Right atrium auricular region (tissue), 2 donors: ENCODE results near the gene BHLHE40. TPM values are rescaled to one million over a fixed set of nuclear protein-coding genes. Genes with fewer than 3 reads are reported as not detected.

ENCODE experiments used
- DNase-seq: peaks from one replicate; pipeline ENCODE4 v3.0.0-alpha.2; 2019; ENCODE audit warnings: low spot score
- H3K27ac ChIP-seq, 2 donors: fragments of 200-600 bp; sonication (generic); 1 replicate in 1 of 2; 2 replicates in 1 of 2; pipeline ENCODE4 v1.5.1; 2016 to 2019
- H3K27me3 ChIP-seq, 2 donors: fragments of 200-600 bp; sonication (generic); one replicate each; pipeline versions ENCODE4 v1.5.1 to v1.6.0; 2017 to 2019
- H3K36me3 ChIP-seq: fragments of 200-600 bp; sonication (generic); one replicate; pipeline ENCODE4 v1.5.1; 2016
- H3K4me1 ChIP-seq, 2 donors: fragments of 200-600 bp; sonication (generic); one replicate each; pipeline versions ENCODE4 v1.5.1 to v1.6.0; 2017 to 2019
- H3K4me3 ChIP-seq, 2 donors: fragments of 200-600 bp; sonication (generic); 1 replicate in 1 of 2; 2 replicates in 1 of 2; pipeline ENCODE4 v1.5.1; 2017 to 2019; ENCODE audit warnings: mild to moderate bottlenecking in 1 of 2, moderate library complexity in 1 of 2
- H3K9me3 ChIP-seq, 2 donors: fragments of 200-600 bp; sonication (generic); one replicate each; pipeline ENCODE4 v1.5.1; 2019
- total RNA-seq, 2 donors: library from RNA; depleted of rRNA; stranded (reverse); fragments of >200 nt; gene quantifications; one replicate each; pipeline ENCODE4 v1.1.0, GENCODE V29; 2016
- TF ChIP-seq, protein P1 (sequence below), 2 donors: fragments of 200-600 bp; sonication (generic); IDR thresholded peaks; one replicate each; pipeline ENCODE4 v1.5.1; 2019; ENCODE audit warnings: antibody characterized with exemption in 2 of 2

Gene BHLHE40
- total RNA-seq, 2 donors from 2014 or later = 32.3 to 49.5 TPM

DNA sequence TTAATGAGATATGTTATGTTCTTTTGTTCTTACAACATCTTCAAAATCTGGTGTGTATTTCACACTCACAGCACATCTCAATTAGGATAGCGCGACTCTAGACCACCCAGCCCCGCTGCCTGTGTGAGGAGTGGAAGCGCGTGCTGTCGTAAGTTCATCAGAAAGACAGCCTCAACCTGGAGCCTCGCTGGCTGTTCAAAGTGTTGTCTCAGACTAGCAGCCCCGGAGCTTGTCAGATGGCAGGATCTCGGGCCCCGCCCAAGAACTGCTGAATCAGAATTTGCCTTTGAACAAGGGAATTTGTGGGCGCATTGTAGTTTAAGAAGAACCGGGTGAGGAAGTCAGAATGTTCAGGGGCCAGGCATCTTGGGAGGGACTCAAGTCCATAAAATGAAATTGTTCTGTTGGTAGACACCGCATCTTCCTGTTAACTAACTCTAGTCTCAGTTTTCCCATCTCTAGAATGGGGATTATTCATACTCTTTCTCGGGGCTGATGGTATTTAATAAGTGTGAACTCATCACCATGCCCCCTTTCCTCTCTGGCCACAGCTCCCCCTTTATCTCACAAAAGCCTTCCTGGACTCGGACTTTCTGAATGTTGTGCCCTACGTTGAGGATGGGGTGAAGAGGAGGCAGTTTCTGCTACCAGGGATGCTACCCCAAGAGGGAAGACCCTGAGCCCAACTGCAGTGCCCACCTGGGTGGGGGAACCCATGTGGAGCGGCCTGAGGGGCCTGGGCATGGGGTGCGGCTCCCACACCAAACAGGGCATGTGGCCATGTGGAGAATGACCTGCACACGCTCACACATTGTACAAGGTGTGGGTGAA lies 40.4 kb downstream of the BHLHE40 start:
- TF ChIP-seq, protein P1, sequence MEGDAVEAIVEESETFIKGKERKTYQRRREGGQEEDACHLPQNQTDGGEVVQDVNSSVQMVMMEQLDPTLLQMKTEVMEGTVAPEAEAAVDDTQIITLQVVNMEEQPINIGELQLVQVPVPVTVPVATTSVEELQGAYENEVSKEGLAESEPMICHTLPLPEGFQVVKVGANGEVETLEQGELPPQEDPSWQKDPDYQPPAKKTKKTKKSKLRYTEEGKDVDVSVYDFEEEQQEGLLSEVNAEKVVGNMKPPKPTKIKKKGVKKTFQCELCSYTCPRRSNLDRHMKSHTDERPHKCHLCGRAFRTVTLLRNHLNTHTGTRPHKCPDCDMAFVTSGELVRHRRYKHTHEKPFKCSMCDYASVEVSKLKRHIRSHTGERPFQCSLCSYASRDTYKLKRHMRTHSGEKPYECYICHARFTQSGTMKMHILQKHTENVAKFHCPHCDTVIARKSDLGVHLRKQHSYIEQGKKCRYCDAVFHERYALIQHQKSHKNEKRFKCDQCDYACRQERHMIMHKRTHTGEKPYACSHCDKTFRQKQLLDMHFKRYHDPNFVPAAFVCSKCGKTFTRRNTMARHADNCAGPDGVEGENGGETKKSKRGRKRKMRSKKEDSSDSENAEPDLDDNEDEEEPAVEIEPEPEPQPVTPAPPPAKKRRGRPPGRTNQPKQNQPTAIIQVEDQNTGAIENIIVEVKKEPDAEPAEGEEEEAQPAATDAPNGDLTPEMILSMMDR (IDR thresholded peaks at IDR 0.05) = no peak
- H3K36me3 ChIP-seq = no peaks in the 10 kb centered on the region
- H3K9me3 ChIP-seq = no peaks in the 10 kb centered on the region
- DNase-seq = no peak
- no peaks in the 10 kb centered on the region for H3K27me3 ChIP-seq
- no peak overlapping the region for H3K4me3 ChIP-seq
- no peak overlapping the region for H3K27ac ChIP-seq
- H3K4me1 ChIP-seq = peaks cover 0 to 31% of the 10 kb centered on the region in 2 donors

DNA sequence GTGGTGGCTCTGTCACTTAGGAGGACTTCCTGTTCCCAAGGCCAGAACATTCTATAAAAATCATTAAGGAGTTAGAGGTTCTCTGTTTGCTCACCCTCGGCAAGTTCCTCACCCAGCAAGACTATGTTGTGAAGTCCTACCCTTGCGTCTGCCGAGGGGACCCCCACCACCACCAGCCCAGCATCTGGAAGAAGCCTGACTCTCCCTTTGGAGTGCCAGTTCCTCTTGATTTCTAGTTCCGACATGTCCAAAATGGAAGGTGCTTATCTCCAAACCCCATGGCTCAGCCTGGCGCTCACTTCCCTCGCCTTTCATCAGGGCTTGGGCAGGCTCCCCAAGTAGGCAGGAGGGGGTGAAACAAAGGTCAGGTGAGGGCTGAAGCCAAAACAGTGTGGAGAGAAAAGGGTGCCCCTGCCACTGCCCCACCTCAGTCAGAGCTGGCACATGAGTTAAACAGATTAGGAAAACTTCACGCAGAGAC lies 41.0 kb downstream of the BHLHE40 start:
- Histone ChIP-seq H3K36me3 (no peaks in the 10 kb centered on the region), H3K27me3 (no peaks in the 10 kb centered on the region), H3K4me3 (no peak overlapping the region), H3K9me3 (no peaks in the 10 kb centered on the region), H3K27ac (no peak overlapping the region), H3K4me1 (peaks cover 0 to 31% of the 10 kb centered on the region in 2 donors)
- no peak for DNase-seq
- TF ChIP-seq, protein P1 (IDR thresholded peaks at IDR 0.05) = no peak

DNA sequence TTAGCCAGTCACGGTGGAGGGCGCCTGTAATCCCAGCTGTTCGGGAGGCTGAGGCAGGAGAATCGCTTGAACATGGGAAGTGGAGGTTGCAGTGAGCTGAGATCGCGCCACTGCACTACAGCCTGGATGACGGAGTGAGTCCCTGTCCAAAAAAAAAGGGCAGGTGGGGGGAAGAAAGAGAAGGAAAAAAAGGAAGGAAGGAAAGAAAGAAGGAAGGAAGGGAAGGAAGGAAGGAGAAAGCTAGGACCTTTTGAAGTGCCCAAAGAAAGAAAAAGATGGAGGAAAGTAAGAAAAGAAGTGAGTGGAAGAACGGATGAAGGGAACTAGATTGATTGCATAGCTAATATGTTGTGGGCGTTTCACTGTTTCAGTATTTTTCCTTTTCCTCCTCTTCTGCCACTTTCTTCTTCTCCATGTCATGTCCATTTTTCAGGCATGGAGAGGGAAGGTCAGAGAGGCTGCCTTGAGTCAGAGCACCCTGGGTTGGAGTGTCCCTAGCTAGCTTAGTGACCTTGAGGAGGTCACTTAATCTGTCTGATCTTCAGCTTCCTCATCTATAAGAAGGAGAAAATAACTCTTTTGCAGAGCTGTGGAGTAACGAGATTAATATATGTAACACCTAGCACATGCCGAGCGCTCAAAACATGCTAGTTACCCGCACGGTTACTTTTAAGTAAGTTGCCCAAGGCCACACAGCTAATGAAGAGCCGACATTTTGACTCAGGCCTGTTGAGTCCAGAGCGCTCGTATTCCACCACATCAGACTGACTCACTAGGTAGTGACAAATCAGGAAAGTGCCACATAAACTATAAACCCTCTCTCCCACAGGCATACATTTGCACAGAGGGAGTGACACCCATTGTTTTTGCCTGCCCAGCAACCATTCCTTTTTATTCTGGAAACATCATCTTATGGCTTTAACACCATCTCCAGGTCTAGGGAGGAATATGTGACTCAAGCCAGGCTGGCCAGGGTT lies 42.2 kb downstream of the BHLHE40 start:
- Histone ChIP-seq H3K36me3 (no peaks in the 10 kb centered on the region), H3K4me1 (peaks cover 0 to 32% of the 10 kb centered on the region in 2 donors), H3K4me3 (no peak overlapping the region), H3K27me3 (no peaks in the 10 kb centered on the region), H3K9me3 (no peaks in the 10 kb centered on the region), H3K27ac (no peak overlapping the region)
- TF ChIP-seq, protein P1 (IDR thresholded peaks at IDR 0.05) = no peak
- no peak for DNase-seq

DNA sequence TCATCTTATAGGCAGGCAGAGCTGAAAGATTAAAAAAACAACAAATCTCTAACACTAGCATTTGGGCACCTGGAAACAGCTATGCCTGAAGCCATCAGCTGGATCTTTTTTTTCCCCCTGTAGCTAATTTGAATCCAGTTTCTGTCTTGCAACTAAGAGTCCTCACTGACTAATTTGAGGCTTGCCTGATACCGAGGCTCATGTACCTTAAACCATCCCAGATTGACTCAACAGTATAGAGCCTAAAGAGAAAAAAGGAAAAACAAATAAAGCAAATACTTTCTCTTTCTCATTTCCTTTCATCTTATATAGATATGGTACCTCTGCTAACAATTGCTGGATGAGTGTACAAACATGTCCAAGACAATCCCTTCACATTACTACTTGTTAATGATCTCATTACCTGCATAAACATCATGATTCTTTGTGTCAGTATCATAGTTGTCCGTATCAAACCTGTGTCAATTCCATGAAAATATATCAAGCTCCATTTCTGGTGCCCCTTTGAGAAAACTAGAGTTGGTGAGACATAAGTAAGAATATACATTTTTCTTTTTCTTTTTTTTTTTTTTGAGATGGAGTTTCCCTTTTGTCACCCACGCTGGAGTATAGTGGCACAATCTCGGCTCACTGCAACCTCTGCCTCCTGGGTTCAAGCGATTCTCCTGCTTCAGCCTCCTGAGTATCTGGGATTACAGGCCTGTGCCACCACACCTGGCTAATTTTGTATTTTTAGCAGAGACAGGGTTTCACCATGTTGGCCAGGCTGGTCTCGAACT lies 43.1 kb downstream of the BHLHE40 start:
- no peak for DNase-seq
- Histone ChIP-seq H3K4me1 (peaks cover 0 to 28% of the 10 kb centered on the region in 2 donors), H3K9me3 (no peaks in the 10 kb centered on the region), H3K27ac (peak overlapping the region; percentile 21 to 53), H3K27me3 (no peaks in the 10 kb centered on the region), H3K4me3 (no peak overlapping the region), H3K36me3 (no peaks in the 10 kb centered on the region)
- TF ChIP-seq, protein P1 (IDR thresholded peaks at IDR 0.05) = no peak
